H1 (cell line): Measurements from ENCODE around the gene F2. TPM values are rescaled to one million over a fixed set of nuclear protein-coding genes. Genes with fewer than 3 reads are reported as not detected.

Source experiments
- CTCF ChIA-PET: fragments of 300-600 bp; sonication (Branson Sonifier 250); formaldehyde crosslinking; loops from one replicate; lab custom pipeline; 2021; ENCODE audit not compliant: partially characterized antibody; lab: Charles Lee
- POLR2A ChIA-PET: fragments of 300-600 bp; sonication (Branson Sonifier 250); formaldehyde crosslinking; loops from one replicate; lab custom pipeline; 2021; ENCODE audit warnings: inconsistent platforms; ENCODE audit not compliant: partially characterized antibody; lab: Charles Lee
- DNase-seq, 2 experiments: peaks; one replicate each; pipeline versions ENCODE4 v3.0.0 to v3.0.0-alpha.2; 2010 to 2022; ENCODE audit warnings: low spot score in 2 of 2, low read depth in 1 of 2, mixed read lengths in 1 of 2
- FAIRE-seq: peaks from 2 replicates; lab custom pipeline; 2011; peaks lifted over from hg19 to GRCh38; lab: Jason Lieb, UNC
- H2AFZ ChIP-seq: 2 replicates; pipeline ENCODE4 v1.8.1; 2012; ENCODE audit warnings: low read length, inconsistent platforms
- H2AK5ac ChIP-seq: 2 replicates; pipeline ENCODE4 v1.6.1; 2013; ENCODE audit warnings: low read depth, low read length
- H2BK120ac ChIP-seq: replicated peaks from 2 replicates; pipeline ENCODE3; 2013; ENCODE audit warnings: low read depth, low read length, inconsistent platforms
- H2BK12ac ChIP-seq: 2 replicates; pipeline ENCODE4 v1.6.1; 2013; ENCODE audit warnings: low read depth, low read length
- H2BK15ac ChIP-seq: 2 replicates; pipeline ENCODE4 v1.6.1; 2013; ENCODE audit warnings: low read length
- H2BK20ac ChIP-seq: 2 replicates; pipeline ENCODE4 v1.6.1; 2013; ENCODE audit warnings: low read length
- H2BK5ac ChIP-seq: 2 replicates; pipeline ENCODE4 v1.6.1; 2013; ENCODE audit warnings: low read depth, low read length
- H3K14ac ChIP-seq: 2 replicates; pipeline ENCODE4 v1.6.1; 2013; ENCODE audit warnings: inconsistent platforms; ENCODE audit not compliant: insufficient read length
- H3K18ac ChIP-seq: 2 replicates; pipeline ENCODE4 v1.6.1; 2013; ENCODE audit warnings: low read length; ENCODE audit errors: extremely low read depth
- H3K23ac ChIP-seq: 2 replicates; pipeline ENCODE4 v1.6.1; 2013; ENCODE audit warnings: inconsistent platforms; ENCODE audit not compliant: insufficient read length
- H3K23me2 ChIP-seq: 2 replicates; pipeline ENCODE4 v1.6.1; 2013; ENCODE audit warnings: low read depth, low read length
- H3K27ac ChIP-seq: 2 replicates; pipeline ENCODE4 v1.6.1; 2011; ENCODE audit warnings: low read depth, low read length, inconsistent platforms
- H3K27me3 ChIP-seq, 4 experiments: replicated peaks in 1 of 4; 1 replicate in 1 of 4; 2 replicates in 3 of 4; pipeline versions ENCODE4 v1.6.1 to v1.8.1; 2011 to 2013; ENCODE audit warnings: low read length in 3 of 4, mild to moderate bottlenecking in 3 of 4, inconsistent platforms in 2 of 4, mixed read lengths in 2 of 4, moderate library complexity in 1 of 4; ENCODE audit not compliant: control insufficient read depth in 3 of 4, insufficient read depth in 3 of 4; ENCODE audit errors: extremely low read depth in 1 of 4
- H3K36me3 ChIP-seq, 4 experiments: 2 replicates each; pipeline versions ENCODE4 v1.6.1 to v1.8.1; 2011 to 2013; ENCODE audit warnings: mild to moderate bottlenecking in 4 of 4, low read length in 3 of 4, moderate library complexity in 2 of 4, control low read depth in 1 of 4, inconsistent platforms in 1 of 4; ENCODE audit not compliant: insufficient read depth in 4 of 4, control insufficient read depth in 2 of 4
- H3K4ac ChIP-seq: replicated peaks from 2 replicates; pipeline ENCODE3; 2013; ENCODE audit warnings: low read length, low read depth, mixed read lengths, inconsistent platforms; ENCODE audit not compliant: insufficient read length
- H3K4me1 ChIP-seq, 4 experiments: replicated peaks in 1 of 4; 1 replicate in 1 of 4; 2 replicates in 3 of 4; pipeline versions ENCODE4 v1.6.1 to v1.8.1; 2011 to 2013; ENCODE audit warnings: low read length in 3 of 4, inconsistent platforms in 2 of 4, mixed read lengths in 1 of 4; ENCODE audit not compliant: insufficient read depth in 4 of 4, control insufficient read depth in 3 of 4
- H3K4me2 ChIP-seq, 2 experiments: 2 replicates each; pipeline versions ENCODE4 v1.6.1 to v1.8.1; 2011 to 2013; ENCODE audit warnings: low read depth in 2 of 2, low read length in 2 of 2, control low read depth in 1 of 2, inconsistent platforms in 1 of 2, mild to moderate bottlenecking in 1 of 2; ENCODE audit not compliant: insufficient read depth in 1 of 2
- H3K4me3 ChIP-seq, 4 experiments: fragments of 200-600, 300-600 bp in 1 of 4; sonication (generic), shearing (Covaris generic), sonication (Bioruptor Twin) in 1 of 4; 2 replicates each; pipeline versions ENCODE4 v1.5.1 to v1.8.1; 2011 to 2016; ENCODE audit warnings: low read length in 4 of 4, low read depth in 3 of 4, control low read depth in 2 of 4, inconsistent platforms in 2 of 4, mild to moderate bottlenecking in 2 of 4, mixed read lengths in 1 of 4, moderate library complexity in 1 of 4; ENCODE audit not compliant: insufficient read depth in 2 of 4; ENCODE audit errors: extremely low read depth in 1 of 4
- H3K56ac ChIP-seq: replicated peaks from 2 replicates; pipeline ENCODE3; 2013; ENCODE audit warnings: low read depth, mild to moderate bottlenecking, mixed read lengths, low read length, inconsistent platforms; ENCODE audit not compliant: insufficient read length
- H3K79me1 ChIP-seq: 2 replicates; pipeline ENCODE4 v1.6.1; 2013; ENCODE audit warnings: low read depth, low read length, control low read depth
- H3K79me2 ChIP-seq, 2 experiments: 2 replicates each; pipeline versions ENCODE4 v1.6.1 to v1.8.1; 2012 to 2013; ENCODE audit warnings: low read length in 2 of 2, mild to moderate bottlenecking in 2 of 2, inconsistent platforms in 1 of 2; ENCODE audit not compliant: insufficient read depth in 2 of 2, control insufficient read depth in 1 of 2
- H3K9ac ChIP-seq, 4 experiments: replicated peaks in 1 of 4; 1 replicate in 1 of 4; 2 replicates in 3 of 4; pipeline versions ENCODE4 v1.6.1 to v1.8.1; 2011 to 2013; ENCODE audit warnings: low read depth in 3 of 4, low read length in 3 of 4, control low read depth in 2 of 4, mild to moderate bottlenecking in 2 of 4, moderate library complexity in 2 of 4, inconsistent platforms in 1 of 4; ENCODE audit errors: extremely low read depth in 1 of 4
- H3K9me3 ChIP-seq, 2 experiments: 2 replicates each; pipeline versions ENCODE4 v1.6.1 to v1.8.1; 2012 to 2013; ENCODE audit warnings: mild to moderate bottlenecking in 2 of 2, moderate library complexity in 2 of 2, control low read depth in 1 of 2, inconsistent platforms in 1 of 2, low read depth in 1 of 2, low read length in 1 of 2, mixed read lengths in 1 of 2; ENCODE audit not compliant: insufficient read depth in 2 of 2
- H4K20me1 ChIP-seq, 2 experiments: replicated peaks in 1 of 2; 2 replicates each; pipeline versions ENCODE3 to v1.8.1; 2011 to 2013; ENCODE audit warnings: inconsistent platforms in 2 of 2, low read length in 2 of 2, mild to moderate bottlenecking in 1 of 2; ENCODE audit not compliant: insufficient read depth in 2 of 2, control insufficient read depth in 1 of 2
- H4K5ac ChIP-seq: 2 replicates; pipeline ENCODE4 v1.6.1; 2013; ENCODE audit warnings: low read length, low read depth, mixed read lengths, inconsistent platforms; ENCODE audit not compliant: insufficient read length
- H4K8ac ChIP-seq: 2 replicates; pipeline ENCODE4 v1.8.0; 2013; ENCODE audit warnings: mild to moderate bottlenecking, moderate library complexity, low read length, inconsistent platforms; ENCODE audit not compliant: insufficient read depth; ENCODE audit errors: extremely low read depth
- H4K91ac ChIP-seq: replicated peaks from 2 replicates; pipeline ENCODE3; 2013; ENCODE audit warnings: low read length, mixed read lengths, inconsistent platforms; ENCODE audit not compliant: insufficient read length
- CHD1 ChIP-seq: IDR thresholded peaks from 2 replicates; pipeline ENCODE4 v1.6.1; 2012; ENCODE audit warnings: low read depth, low read length, improper control_type of control experiment
- EGR1 ChIP-seq: IDR thresholded peaks from 2 replicates; pipeline ENCODE4 v1.6.1; 2011; ENCODE audit warnings: low read depth, low read length, borderline replicate concordance
- HDAC2 ChIP-seq, 2 experiments: fragments of 300-600 bp in 1 of 2; sonication (generic) in 1 of 2; IDR thresholded peaks; 2 replicates each; pipeline ENCODE4 v1.6.1; 2011 to 2012; ENCODE audit warnings: low read depth in 2 of 2, low read length in 2 of 2, mild to moderate bottlenecking in 2 of 2, moderate library complexity in 2 of 2, borderline replicate concordance in 1 of 2, inconsistent platforms in 1 of 2
- RAD21 ChIP-seq, 2 experiments: IDR thresholded peaks in 1 of 2; conservative IDR thresholded peaks in 1 of 2; 2 replicates each; pipeline ENCODE4 v1.6.1; 2011; ENCODE audit warnings: low read depth in 2 of 2, low read length in 2 of 2, improper control_type of control experiment in 1 of 2, inconsistent platforms in 1 of 2, mild to moderate bottlenecking in 1 of 2, moderate library complexity in 1 of 2
- SAP30 ChIP-seq: fragments of 300-600 bp; sonication (generic); IDR thresholded peaks from 2 replicates; pipeline ENCODE4 v1.7.1; 2012; ENCODE audit warnings: low read length, moderate library complexity, mild to moderate bottlenecking, inconsistent platforms; ENCODE audit not compliant: insufficient read depth, insufficient replicate concordance
- SIX5 ChIP-seq: IDR thresholded peaks from 2 replicates; pipeline ENCODE4 v1.6.1; 2011; ENCODE audit warnings: mild to moderate bottlenecking, low read depth, low read length
- SRF ChIP-seq: IDR thresholded peaks from 2 replicates; pipeline ENCODE4 v1.6.1; 2011; ENCODE audit warnings: mild to moderate bottlenecking, low read depth, low read length, moderate library complexity
- SUZ12 ChIP-seq: fragments of 200-600 bp; sonication (generic); IDR thresholded peaks from 2 replicates; pipeline ENCODE4 v1.6.1; 2012; ENCODE audit warnings: mild to moderate bottlenecking, inconsistent platforms, low read length, moderate library complexity, mixed read lengths
- TAF1 ChIP-seq: IDR thresholded peaks from 2 replicates; pipeline ENCODE4 v1.6.1; 2011; ENCODE audit warnings: mild to moderate bottlenecking, low read depth, low read length
- TEAD4 ChIP-seq: IDR thresholded peaks from 2 replicates; pipeline ENCODE4 v1.6.1; 2012; ENCODE audit warnings: low read depth, low read length, inconsistent platforms, mixed read lengths
- polyA plus RNA-seq, 7 experiments: library from polyadenylated mRNA; depleted of rRNA in 3 of 7; stranded (reverse) in 5 of 7; unstranded in 2 of 7; fragments of >200 nt in 5 of 7; fragments of 200-250 nt in 2 of 7; gene quantifications; 1 replicate in 5 of 7; 2 replicates in 1 of 7; 4 replicates in 1 of 7; pipeline versions ENCODE4 v1.2.1 to v1.2.3, GENCODE V29; 2011 to 2013; ENCODE audit warnings: missing spikeins in 2 of 7, mixed read lengths in 2 of 7
- total RNA-seq: library from RNA; stranded (reverse); fragmentation: NEBNext Ultra II Directional; extraction: Animal tissue kit (Norgen Biotek cat#: 25700); gene quantifications from 2 replicates; pipeline ENCODE4 v1.2.1, GENCODE V29; 2021
- TF ChIP-seq, protein P1 (sequence below): IDR thresholded peaks from 2 replicates; pipeline ENCODE4 v1.6.1; 2011; ENCODE audit warnings: low read depth, mild to moderate bottlenecking, low read length; ENCODE audit not compliant: insufficient read depth

F2 gene
- total and polyA plus RNA-seq, 2 of the 8 experiments (the other 6 are each of a cell fraction or from before 2014, with no cell fraction given) = 0.11 TPM; not detected in 1

DNA sequence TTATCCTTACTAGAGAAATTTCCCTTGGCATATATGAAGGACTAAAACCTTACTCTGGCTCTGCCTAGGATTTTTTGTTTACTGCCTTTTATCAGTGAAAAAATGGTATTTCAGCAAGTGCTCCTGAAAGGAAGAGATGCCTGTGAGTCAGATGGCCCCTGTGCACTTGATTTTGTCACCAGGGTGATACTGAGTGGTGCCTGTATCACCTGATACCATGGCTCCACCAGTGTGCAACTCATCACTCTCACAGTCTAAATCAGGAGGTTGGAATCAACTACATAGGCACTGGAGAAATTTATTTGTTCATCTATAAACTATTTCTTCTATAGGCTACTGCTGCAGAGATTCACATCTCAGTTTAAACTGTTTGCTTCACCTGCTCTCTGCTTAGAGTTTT lies 43.2 kb downstream of the F2 start:
- Histone ChIP-seq H4K8ac (no peak overlapping the region), H3K4me3 (no peak overlapping the region), H3K27ac (no peak overlapping the region), H3K9me3 (no peaks in the 10 kb centered on the region), H3K4me1 (no peaks in the 10 kb centered on the region), H3K14ac (no peak overlapping the region), H2BK12ac (no peak overlapping the region), H4K91ac (no peak overlapping the region), H4K5ac (no peak overlapping the region), H4K20me1 (peaks cover 0 to 2% of the 10 kb centered on the region in 2 experiments), H3K56ac (no peak overlapping the region), H3K79me2 (no peaks in the 10 kb centered on the region), H2BK15ac (no peak overlapping the region), H3K18ac (no peak overlapping the region), H2BK5ac (no peak overlapping the region), H2BK20ac (no peak overlapping the region), H3K27me3 (no peaks in the 10 kb centered on the region; a peak in 1 of 7 replicates), H2BK120ac (no peak overlapping the region), H3K9ac (no peak overlapping the region), H3K79me1 (no peaks in the 10 kb centered on the region), H3K4ac (no peak overlapping the region), H3K36me3 (peaks cover 22 to 82% (median 61%) of the 10 kb centered on the region in 4 experiments), H3K23me2 (no peaks in the 10 kb centered on the region), H2AK5ac (no peak overlapping the region), H2AFZ (no peak overlapping the region), H3K23ac (no peak overlapping the region), H3K4me2 (no peak overlapping the region)
- TF ChIP-seq SAP30 (no peak), RAD21 (IDR thresholded peaks at IDR 0.05 in 1 of 2, conservative IDR thresholded peaks at IDR 0.05 in 1 of 2; ENCODE audit: low read depth in 2 of 2, low read length in 2 of 2) (no peak), SIX5 (no peak), SUZ12 (no peak), CHD1 (no peak), SRF (no peak), TEAD4 (no peak), TAF1 (no peak), HDAC2 (IDR thresholded peaks at IDR 0.05; ENCODE audit: borderline replicate concordance in 1 of 2, low read depth in 2 of 2, low read length in 2 of 2) (no peak), EGR1 (no peak)
- TF ChIP-seq, protein P1, sequence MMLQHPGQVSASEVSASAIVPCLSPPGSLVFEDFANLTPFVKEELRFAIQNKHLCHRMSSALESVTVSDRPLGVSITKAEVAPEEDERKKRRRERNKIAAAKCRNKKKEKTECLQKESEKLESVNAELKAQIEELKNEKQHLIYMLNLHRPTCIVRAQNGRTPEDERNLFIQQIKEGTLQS = no peak
- no peak for DNase-seq
- ChIA-PET CTCF (no interaction called here), POLR2A (interaction anchor here (0.7 kb wide), 1 partner anchor 51 kb away, joined by 3 read pairs; no protein-coding TSS in a partner anchor)
- no peak for FAIRE-seq
